ENCODE measurements around the gene HES7. TPM values are rescaled to one million over a fixed set of nuclear protein-coding genes. Genes with fewer than 3 reads are reported as not detected.

Gene HES7
- total RNA-seq, 1 experiment from 2014 or later = 3.1 TPM

GRCh38 chr17:8096541-8096940 lies 27.4 kb downstream of the HES7 start (continued):
- TF ChIP-seq USF1 (CRISPR knock-in tag; IDR thresholded peaks at IDR 0.05) (no peak), ATF1 (CRISPR knock-in tag; IDR thresholded peaks at IDR 0.05) (no peak), SMAD4 (CRISPR knock-in tag; IDR thresholded peaks at IDR 0.05) (no peak), USF2 (CRISPR knock-in tag; IDR thresholded peaks at IDR 0.05) (no peak)

- Mint-ChIP-seq H3K4me1 (peaks cover 11% of the 10 kb centered on the region), H3K9me3 (no peaks in the 10 kb centered on the region), H3K4me3 (no peak overlapping the region), H3K27ac (no peak overlapping the region), H3K36me3 (no peaks in the 10 kb centered on the region), H3K27me3 (ENCODE audit: low read depth) (peaks cover 25% of the 10 kb centered on the region)
- TF ChIP-seq IRF2 (CRISPR knock-in tag; IDR thresholded peaks at IDR 0.05; ENCODE audit: borderline replicate concordance, low read depth) (no peak), USF1 (CRISPR knock-in tag; IDR thresholded peaks at IDR 0.05) (no peak), FOXJ3 (CRISPR knock-in tag; IDR thresholded peaks at IDR 0.05; ENCODE audit: borderline replicate concordance) (no peak), ZNF423 (CRISPR knock-in tag; IDR thresholded peaks at IDR 0.05) (no peak), ZNF416 (CRISPR knock-in tag; IDR thresholded peaks at IDR 0.05) (no peak), HMGXB4 (CRISPR knock-in tag; IDR thresholded peaks at IDR 0.05) (no peak), OVOL2 (CRISPR knock-in tag; IDR thresholded peaks at IDR 0.05; ENCODE audit: borderline replicate concordance) (no peak), IRF1 (CRISPR knock-in tag; IDR thresholded peaks at IDR 0.05) (no peak), CDX4 (CRISPR knock-in tag; IDR thresholded peaks at IDR 0.05; ENCODE audit: borderline replicate concordance) (no peak), NFE2L1 (CRISPR knock-in tag; IDR thresholded peaks at IDR 0.05) (no peak), ZNF671 (CRISPR knock-in tag; IDR thresholded peaks at IDR 0.05) (no peak), ZNF263 (CRISPR knock-in tag; IDR thresholded peaks at IDR 0.05; ENCODE audit: low read depth) (no peak), E2F4 (CRISPR knock-in tag; IDR thresholded peaks at IDR 0.05; ENCODE audit: borderline replicate concordance, low read depth) (no peak)
- POLR2A ChIA-PET = no interaction called here
- DNase-seq (ENCODE audit: low spot score) (no peak), ATAC-seq (no peak)
- CTCF ChIA-PET = interaction anchor here (1.1 to 5.5 kb wide), 5 partner anchors 12 to 24 kb away, joined by 4 to 127 read pairs (median 56); partner anchors contain the start of gene ALOXE3
These were observed 28.5 kb downstream of the HES7 start for GRCh38 chr17:8095361-8095760.

- Mint-ChIP-seq H3K36me3 (no peaks in the 10 kb centered on the region), H3K27me3 (ENCODE audit: low read depth) (peaks cover 34% of the 10 kb centered on the region), H3K27ac (no peak overlapping the region), H3K4me1 (peaks cover 16% of the 10 kb centered on the region), H3K4me3 (no peak overlapping the region), H3K9me3 (no peaks in the 10 kb centered on the region)
- DNase-seq (ENCODE audit: low spot score) (no peak), ATAC-seq (no peak; the same call in 1 of the 2 replicates)
- POLR2A ChIA-PET = no interaction called here
- CTCF ChIA-PET = interaction anchor here (0.6 to 5.5 kb wide), 10 partner anchors 12 to 101 kb away, joined by 3 to 91 read pairs (median 14); partner anchors contain the start of gene ALOXE3
- TF ChIP-seq ZNF425 (CRISPR knock-in tag; conservative IDR thresholded peaks at IDR 0.05) (no peak), ATF2 (CRISPR knock-in tag; IDR thresholded peaks at IDR 0.05; ENCODE audit: borderline replicate concordance, low read depth) (no peak), TCF7 (CRISPR knock-in tag; IDR thresholded peaks at IDR 0.05; ENCODE audit: low read depth) (no peak), ZNF232 (CRISPR knock-in tag; IDR thresholded peaks at IDR 0.05) (no peak), SMAD4 (CRISPR knock-in tag; IDR thresholded peaks at IDR 0.05) (no peak), FOXK1 (CRISPR knock-in tag; IDR thresholded peaks at IDR 0.05) (no peak)
These were observed 32.7 kb downstream of the HES7 start for GRCh38 chr17:8091033-8091687.
